Activated CD4-positive, alpha-beta T cell treated with anti-CD3 and anti-CD28 coated beads, Interleukin-2, amount 50 U/mL, for 24 hours (primary cell): ENCODE measurements around the gene ALPK3.

Source experiments
- DNase-seq, 2 donors: peaks; one replicate each; pipeline ENCODE4 v3.0.0-alpha.2; 2020; ENCODE audit warnings: low read depth in 1 of 2, low spot score in 1 of 2

The ALPK3 gene, protein sequence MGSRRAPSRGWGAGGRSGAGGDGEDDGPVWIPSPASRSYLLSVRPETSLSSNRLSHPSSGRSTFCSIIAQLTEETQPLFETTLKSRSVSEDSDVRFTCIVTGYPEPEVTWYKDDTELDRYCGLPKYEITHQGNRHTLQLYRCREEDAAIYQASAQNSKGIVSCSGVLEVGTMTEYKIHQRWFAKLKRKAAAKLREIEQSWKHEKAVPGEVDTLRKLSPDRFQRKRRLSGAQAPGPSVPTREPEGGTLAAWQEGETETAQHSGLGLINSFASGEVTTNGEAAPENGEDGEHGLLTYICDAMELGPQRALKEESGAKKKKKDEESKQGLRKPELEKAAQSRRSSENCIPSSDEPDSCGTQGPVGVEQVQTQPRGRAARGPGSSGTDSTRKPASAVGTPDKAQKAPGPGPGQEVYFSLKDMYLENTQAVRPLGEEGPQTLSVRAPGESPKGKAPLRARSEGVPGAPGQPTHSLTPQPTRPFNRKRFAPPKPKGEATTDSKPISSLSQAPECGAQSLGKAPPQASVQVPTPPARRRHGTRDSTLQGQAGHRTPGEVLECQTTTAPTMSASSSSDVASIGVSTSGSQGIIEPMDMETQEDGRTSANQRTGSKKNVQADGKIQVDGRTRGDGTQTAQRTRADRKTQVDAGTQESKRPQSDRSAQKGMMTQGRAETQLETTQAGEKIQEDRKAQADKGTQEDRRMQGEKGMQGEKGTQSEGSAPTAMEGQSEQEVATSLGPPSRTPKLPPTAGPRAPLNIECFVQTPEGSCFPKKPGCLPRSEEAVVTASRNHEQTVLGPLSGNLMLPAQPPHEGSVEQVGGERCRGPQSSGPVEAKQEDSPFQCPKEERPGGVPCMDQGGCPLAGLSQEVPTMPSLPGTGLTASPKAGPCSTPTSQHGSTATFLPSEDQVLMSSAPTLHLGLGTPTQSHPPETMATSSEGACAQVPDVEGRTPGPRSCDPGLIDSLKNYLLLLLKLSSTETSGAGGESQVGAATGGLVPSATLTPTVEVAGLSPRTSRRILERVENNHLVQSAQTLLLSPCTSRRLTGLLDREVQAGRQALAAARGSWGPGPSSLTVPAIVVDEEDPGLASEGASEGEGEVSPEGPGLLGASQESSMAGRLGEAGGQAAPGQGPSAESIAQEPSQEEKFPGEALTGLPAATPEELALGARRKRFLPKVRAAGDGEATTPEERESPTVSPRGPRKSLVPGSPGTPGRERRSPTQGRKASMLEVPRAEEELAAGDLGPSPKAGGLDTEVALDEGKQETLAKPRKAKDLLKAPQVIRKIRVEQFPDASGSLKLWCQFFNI (N-terminal part only)

DNA sequence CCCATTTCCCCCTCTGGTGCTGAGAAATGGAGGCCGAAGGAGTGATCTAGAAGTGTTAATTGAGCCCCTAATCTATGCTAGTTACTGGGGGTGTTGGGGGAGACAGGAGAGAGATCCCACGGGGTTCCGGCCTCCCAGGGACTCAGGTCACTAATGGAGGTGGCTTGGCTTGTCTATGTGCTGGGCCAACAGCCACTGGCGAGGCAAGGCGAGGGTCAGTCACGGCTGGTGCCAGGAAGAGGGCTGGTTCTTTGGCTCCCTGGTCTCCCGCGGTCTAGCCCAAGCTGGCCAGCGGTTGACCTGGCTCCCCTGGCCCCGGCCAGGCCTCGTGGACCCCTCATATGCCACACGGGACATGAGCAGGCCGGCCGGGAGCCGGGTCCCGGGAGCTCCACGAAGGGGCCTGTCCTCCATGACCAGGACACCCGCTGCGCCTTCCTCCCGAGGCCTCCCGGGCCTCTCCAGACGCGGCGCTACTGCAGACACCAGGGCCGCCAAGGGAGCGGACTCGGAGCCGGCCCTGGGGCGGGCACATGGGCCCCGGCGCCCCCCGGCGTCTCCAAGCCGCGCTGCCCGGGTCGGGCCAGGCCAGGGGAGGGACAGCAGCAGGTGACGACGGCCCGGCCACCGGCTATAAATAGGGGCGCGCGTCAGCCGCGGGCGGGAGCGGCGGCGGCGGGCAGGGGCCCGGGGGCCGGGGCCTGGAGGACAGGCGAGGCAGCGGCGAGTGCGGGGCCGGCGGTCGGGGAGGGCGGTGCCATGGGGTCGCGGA is at the start of gene ALPK3:
Gene ALPK3, plus strand, starts transcription at position 663 of the 772 bp plus-strand sequence. Its CDS starts 97 bp downstream, at position 760.
- DNase-seq, result no peak

DNA sequence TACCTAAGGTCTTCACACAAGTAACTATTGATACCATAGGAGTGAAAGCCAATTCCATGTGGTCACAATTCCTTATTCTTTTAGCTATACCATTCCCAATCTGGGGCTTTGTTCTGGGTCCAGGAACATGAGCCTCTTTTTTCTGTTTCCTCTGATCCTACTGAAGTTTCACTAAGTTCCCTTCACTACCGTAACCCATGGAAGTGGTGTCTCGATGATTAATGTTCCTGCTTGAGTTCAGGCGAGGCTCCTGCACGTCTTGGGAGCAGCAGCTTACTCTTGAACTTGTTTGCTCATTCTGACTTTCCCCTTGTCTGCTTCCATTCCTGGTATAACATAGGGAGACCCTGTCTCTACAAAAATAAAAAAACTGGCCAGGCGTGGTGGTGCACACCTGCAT is 45.1 kb upstream of the ALPK3 start:
- DNase-seq, result no peak

DNA sequence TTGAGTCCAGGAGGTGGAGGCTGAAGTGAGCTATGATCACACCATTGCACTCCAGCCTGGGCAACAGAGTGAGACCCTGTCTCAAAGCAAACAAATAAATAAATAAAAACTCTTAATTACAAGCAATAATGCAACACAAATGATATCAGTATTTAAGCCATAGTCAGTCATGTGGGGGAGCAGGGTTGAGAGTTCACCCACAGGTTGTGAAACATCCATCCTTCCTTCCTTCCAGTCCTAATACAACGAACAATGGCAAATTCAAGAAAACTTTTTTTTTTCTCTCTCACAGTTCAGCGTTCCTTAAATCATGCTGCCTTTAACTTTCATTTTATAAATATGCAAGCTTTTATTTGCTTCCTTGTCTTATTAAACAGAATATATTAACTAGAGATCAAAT is 44.7 kb upstream of the ALPK3 start:
- no peak for DNase-seq

DNA sequence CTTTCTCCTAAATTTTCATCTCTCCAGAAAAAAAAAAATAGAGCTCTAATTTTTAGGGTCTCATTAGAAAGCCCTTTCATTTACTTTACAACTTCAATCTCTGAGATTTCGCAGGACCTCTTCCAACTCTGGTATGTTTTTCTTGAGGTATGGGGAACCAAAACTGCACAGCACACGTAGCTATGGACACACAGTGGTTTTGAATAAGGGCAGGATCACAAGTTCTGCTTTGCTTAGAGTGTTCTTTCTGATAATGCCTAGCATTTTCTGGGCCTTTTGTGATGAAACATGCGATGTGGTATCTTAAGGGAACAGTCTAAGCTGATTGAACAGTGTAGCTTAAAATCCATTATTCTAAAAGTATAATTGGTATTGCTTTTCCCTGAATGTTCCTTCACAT is 43.4 kb upstream of the ALPK3 start:
- DNase-seq, result no peak

DNA sequence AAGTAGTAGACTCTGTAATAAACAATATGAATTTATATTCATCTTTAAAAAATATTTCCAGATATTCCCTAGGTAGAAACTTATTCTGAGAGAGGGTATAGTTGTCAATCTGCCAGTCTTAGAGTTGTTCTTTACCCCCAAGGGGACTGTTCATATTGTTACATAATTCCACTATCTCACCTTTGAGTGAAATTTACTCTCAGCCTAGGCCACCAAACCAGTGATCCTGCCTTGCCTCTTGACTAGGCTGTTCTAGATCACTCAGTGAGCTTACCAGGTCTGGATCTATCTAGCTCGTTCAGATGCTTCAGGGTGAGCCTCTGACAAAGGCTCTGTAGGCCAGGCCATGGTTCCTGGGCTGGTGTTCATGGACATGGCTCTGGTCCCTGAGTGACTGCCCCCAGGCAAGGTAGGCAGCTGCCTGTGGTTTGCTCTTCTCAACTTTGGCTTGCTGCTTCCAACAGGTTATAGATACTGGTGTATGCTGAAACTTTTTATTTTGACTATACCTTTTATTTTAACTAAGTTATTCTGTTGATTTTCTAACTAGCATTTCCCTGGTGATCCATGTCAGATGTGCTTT is 41.2 kb upstream of the ALPK3 start:
- no peak for DNase-seq

DNA sequence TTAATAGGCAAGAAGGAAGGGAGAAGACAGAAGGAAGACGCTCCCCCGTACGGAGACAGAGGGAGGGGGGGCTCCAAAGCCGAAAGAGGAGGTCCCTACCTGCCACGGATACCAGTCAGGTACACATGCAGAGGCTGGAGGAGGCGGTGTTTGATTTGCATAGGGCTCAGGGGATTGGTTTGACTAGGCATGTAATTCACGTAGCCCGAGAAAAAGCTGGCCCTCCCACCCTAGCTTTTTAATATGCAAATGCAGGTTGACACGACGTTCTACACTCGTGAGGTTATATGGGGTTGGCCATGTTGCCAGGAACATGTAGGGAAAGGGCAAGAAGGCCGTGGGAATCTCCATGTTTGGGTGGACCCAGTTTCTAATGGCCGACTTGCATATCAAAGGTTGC is 39.0 kb upstream of the ALPK3 start:
- DNase-seq, result no peak

DNA sequence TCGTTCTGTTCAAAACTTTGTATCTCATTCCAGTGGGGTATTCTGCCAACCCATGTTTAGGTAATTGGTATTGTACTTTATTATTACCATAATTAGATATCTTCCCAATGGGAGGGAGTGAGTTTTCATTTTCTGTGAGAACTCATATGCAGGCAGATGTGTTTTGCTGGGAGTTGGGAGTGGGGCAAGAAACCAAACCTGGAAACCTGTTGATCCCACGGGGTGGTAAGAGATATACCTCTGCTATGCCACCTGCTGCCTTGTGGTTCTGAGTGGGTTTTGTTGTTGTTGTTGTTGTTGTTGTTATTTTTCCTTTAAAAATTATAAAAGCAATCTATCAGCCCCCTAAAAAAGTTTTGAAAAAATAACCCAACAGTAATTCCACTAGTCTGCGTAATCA is 36.7 kb upstream of the ALPK3 start:
- DNase-seq, result no peak

DNA sequence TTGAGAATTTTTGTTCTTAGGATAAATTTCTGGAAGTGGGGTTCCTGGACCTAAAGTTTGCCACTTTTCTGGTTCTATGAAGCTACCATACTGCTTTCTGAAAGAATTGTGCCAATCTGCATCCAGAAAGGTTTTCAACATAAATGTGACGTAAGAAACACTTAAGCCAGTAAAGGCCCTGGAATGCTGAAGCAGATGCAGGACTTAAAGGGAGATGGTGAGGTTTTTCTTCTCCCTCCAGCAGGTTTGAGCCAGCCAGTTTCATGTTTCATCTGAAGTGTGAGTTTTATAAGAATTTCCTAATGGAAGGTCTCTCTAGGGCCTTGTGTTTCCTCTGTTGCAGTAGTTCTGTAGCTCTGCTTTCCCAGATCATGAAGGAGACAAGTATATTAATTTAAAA is 35.7 kb upstream of the ALPK3 start:
- no peak for DNase-seq

DNA sequence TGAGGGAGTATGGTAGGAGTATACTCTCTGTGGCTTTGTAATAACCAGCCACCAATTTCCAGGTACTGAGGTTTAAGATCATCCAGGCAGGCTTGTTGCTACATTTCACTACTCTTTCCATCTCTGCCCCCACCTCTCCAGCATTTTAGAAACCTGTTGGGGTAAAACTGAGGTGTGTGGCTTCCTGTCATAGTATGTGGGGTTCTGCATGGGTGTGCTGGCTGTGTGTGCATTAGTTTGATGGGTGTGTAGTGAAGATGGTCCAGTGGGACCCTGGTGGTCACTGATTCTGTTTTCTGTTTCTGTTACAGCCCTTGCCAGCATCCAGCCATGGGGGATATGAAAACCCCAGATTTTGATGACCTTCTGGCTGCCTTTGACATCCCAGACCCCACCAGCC is 34.8 kb upstream of the ALPK3 start:
- DNase-seq, result no peak

DNA sequence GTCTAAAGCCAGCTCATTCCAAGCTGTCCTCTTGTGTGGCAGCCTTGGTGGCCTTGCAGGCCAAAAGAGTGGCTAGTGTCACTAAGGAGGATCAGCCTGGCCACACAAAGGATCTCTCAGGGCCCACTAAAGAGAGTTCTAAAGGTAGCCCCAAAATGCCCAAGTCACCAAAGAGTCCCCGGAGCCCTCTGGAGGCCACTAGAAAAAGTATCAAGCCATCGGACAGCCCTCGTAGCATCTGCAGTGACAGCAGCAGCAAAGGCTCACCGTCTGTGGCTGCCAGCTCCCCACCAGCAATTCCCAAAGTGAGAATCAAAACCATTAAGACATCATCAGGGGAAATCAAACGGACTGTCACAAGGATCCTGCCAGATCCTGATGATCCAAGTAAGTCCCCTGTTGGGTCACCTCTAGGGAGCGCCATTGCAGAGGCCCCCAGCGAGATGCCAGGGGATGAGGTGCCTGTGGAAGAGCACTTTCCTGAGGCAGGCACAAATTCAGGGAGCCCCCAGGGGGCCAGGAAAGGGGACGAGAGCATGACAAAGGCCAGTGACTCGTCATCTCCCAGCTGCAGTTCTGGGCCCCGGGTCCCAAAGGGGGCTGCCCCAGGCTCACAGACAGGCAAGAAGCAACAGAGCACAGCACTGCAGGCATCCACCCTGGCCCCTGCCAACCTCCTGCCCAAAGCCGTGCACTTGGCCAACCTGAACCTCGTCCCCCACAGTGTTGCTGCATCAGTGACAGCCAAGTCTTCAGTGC is 33.5 kb upstream of the ALPK3 start:
- DNase-seq, result no peak

DNA sequence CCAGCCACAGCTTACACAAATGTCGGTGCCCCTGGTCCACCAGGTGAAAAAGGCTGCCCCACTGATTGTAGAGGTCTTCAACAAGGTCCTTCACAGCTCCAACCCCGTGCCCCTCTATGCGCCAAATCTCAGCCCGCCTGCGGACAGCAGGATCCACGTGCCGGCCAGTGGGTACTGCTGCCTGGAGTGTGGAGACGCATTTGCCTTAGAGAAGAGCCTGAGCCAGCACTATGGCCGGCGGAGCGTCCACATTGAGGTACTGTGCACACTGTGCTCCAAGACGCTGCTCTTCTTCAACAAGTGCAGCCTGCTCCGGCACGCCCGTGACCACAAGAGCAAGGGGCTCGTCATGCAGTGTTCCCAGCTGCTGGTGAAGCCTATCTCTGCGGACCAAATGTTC is 32.9 kb upstream of the ALPK3 start:
- no peak for DNase-seq

DNA sequence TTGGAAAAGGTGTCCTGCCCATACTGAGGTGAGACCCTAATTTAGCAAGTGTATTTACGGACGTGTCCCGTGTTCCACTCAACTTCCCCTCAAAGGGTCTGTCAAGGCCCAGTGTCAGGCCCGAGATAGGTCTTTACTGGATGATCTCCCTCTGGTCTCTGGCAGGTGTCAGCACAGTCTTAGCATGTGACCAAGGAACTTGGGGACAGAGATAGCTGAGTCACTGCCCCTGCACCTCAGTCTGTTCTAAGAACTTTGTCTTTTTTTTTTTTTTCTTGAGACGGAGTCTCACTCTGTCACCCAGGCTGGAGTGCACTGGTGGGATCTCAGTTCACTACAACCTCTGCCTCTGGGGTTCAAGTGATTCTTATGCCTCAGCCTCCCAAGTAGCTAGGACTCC is 32.1 kb upstream of the ALPK3 start:
- no peak for DNase-seq

DNA sequence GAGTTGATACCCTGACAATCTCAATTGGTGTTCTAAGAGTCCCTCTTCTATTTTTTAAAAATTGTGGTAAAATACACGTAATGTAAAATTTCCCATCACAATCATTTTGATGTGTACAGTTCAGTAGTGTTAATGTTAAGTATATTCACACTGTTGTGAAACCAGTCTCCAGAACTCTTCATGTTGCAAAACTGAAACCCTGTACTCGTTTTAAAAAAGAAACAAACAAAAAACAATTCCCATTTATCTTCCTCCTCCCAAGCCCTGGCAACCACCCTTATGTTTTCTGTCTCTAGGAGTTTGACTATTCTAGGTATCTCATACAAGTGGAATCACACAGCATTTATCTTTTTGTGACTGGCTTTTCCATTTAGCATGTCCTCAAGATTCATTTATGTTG is 28.7 kb upstream of the ALPK3 start:
- no peak for DNase-seq

DNA sequence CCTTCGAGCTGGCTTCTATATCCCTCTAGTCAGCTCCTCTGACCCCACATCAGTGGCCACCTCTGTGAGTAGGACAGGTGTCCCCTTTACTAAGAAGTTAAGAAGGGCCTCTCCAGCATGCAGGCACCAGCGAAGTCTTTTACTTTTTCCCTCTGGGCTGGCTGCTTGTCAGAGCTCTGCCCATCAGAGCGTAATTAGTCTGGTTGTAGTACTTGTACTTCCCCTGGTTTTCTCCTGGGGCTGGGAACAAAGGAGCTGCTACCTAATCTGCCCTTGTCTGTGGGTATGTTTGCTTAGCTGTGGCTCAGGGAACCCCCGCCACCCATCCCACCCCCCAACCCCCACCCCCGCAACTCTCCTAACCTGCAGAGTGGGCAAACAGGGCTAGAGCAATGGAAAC is 27.4 kb upstream of the ALPK3 start:
- no peak for DNase-seq

DNA sequence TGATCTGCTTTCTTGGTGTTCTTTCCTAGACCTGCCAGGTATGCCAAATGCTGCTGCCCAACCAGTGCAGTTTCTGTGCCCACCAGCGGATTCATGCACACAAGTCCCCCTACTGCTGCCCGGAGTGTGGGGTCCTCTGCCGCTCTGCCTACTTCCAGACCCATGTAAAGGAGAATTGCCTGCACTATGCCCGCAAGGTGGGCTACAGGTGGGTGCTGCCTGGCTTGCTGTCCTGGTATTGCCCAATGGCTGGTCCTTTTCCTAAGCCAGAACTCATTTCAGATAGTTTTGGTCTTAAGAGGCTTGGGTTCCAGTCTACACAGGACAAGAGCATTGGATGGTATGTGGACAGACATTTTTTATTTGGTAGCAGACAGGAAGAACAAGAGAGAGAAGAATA is 26.5 kb upstream of the ALPK3 start:
- DNase-seq, result no peak

DNA sequence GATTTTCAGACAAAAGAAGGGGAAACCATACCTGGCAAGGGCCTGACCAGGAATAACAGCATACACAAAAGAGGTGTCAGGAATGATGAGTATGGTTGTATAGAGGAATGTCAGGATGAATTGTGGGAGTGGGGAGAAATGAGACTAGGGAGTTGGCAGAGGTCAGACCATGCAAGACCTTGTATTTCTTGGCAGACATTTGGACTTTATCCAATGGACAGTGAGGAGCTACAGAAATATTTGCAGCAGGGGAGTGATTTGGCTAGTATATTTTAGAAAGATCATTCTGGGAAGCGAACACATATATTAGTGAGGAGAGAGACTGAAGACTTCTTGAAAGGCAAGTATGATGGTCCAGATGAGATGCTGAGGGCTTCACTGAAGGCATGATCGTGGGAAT is 25.4 kb upstream of the ALPK3 start:
- no peak for DNase-seq

DNA sequence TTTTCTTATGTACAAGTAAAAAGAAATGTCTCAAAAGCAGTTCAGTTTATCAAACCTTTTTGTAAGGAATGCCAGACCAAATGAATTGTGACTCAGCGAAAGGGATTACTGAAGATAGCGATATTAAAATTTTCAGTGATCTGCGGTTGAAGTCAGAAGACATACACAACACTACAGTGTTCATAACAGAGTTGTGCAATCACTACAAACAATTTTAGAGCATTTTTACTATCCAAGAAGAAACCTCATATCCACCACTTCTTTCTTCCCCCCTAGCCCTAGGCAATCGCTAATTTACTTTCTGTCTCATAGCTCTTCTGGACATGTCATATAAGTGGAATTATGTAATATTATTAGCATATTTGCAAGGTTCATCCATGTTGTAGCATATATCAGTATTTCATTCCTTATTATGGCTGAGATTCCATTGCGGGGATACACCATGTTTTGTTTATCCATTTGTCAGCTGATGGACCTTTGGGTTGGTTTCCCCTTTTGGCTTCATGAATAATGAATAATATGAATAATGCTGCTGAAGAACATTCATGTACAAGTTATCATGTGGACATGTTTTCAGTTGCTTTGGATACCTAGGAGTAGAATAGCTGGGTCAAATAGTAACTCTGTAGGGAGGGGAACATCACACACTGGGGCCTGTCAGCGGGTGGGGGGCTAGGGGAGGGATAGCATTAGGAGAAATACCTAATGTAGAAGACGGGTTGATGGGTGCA is 23.6 kb upstream of the ALPK3 start:
- DNase-seq, result no peak

DNA sequence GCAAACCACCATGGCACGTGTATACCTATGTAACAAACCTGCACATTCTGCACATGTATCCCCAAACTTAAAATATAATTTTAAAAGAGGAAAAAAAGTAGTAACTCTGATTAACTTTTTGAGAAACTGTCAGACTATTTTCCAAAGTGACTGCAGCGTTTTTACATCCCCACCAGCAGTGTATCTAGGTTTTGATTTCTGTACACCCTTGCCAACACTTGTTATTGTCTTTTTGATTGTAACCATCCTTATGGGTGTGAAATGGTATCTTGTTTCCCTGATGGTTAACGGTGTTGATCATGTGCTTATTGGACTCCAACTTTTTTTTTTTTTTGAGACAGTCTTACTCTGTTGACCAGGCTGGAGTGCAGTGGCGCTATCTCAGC is 23.0 kb upstream of the ALPK3 start:
- no peak for DNase-seq

DNA sequence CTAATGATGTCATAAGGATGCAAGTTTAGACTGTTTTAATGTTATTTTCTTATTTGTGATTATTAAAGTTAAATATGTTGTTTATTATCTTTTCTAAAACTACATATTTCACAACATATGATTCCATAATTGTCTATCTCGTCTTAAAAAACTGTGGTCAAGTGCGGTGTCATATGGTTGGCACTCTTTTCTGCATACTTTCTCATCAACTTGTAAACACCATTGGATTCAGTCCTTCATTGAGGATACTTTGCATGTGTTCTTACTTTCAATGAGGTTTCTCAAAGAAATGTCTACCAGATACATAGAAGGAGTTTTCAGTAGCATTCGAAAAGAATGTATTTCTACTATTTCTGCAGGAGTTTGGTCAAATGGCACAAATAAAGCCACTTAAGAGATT is 22.0 kb upstream of the ALPK3 start:
- DNase-seq, result no peak
